Central memory CD8-positive, alpha-beta T cell (primary cell): ENCODE data around the gene ZNF562.

Experiments
- ATAC-seq: fragments of 150-1000 bp; cut with Tn5 transposase; replicated peaks from 2 replicates; pipeline ENCODE4 v1.10.0; 2022; ENCODE audit warnings: mild to moderate bottlenecking, moderate FRiP score, moderate number of reproducible peaks; ENCODE audit not compliant: poor library complexity, severe bottlenecking; ENCODE audit errors: extremely low read depth
- DNase-seq, 2 donors: peaks; one replicate each; pipeline ENCODE4 v3.0.0; 2021; ENCODE audit warnings: low spot score in 2 of 2
- H3K27ac Mint-ChIP-seq: one replicate; pipeline ENCODE4 v1.8.0; 2022; ENCODE audit warnings: low read depth, mild to moderate bottlenecking, moderate library complexity, mixed read lengths
- H3K27me3 Mint-ChIP-seq: one replicate; pipeline ENCODE4 v1.8.0; 2022; ENCODE audit warnings: mixed read lengths
- H3K36me3 Mint-ChIP-seq: one replicate; pipeline ENCODE4 v1.8.0; 2022; ENCODE audit warnings: mild to moderate bottlenecking, moderate library complexity, mixed read lengths; ENCODE audit not compliant: insufficient read depth
- H3K4me1 Mint-ChIP-seq: one replicate; pipeline ENCODE4 v1.8.0; 2022; ENCODE audit warnings: mixed read lengths
- H3K4me3 Mint-ChIP-seq: one replicate; pipeline ENCODE4 v1.8.0; 2022; ENCODE audit warnings: mild to moderate bottlenecking, moderate library complexity, mixed read lengths
- H3K9me3 Mint-ChIP-seq: one replicate; pipeline ENCODE4 v1.8.0; 2022; ENCODE audit warnings: mixed read lengths

Gene ZNF562

GRCh38 chr19:9636018-9636417, 38.9 kb downstream of the ZNF562 start:
- H3K4me3 Mint-ChIP-seq: no peak overlapping the region
- ATAC-seq: no peak
- H3K27ac Mint-ChIP-seq: no peak overlapping the region
- peaks cover 2% of the 10 kb centered on the region for H3K36me3 Mint-ChIP-seq
- no peaks in the 10 kb centered on the region for H3K27me3 Mint-ChIP-seq
- no peak for DNase-seq
- no peaks in the 10 kb centered on the region for H3K4me1 Mint-ChIP-seq
- H3K9me3 Mint-ChIP-seq: peaks cover 3% of the 10 kb centered on the region

DNA sequence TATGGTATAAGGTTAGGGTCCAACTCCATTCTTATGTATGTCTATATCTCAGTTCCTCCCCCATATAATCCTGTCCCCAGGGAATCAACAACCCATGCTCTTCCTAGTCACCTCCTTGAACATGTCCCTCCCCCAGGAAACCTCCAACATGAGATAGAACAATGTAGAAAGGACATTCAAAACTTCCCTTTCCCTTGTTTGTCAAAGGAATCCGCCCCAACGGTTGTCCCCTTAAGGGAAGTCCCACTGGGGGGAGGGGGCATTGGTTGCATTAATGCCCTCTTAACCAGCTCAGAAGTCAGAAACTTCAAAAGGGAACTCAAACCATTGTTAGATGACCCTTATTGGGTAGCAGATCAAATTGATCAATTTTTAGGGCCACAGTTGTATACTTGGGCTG, 47.0 kb downstream of the ZNF562 start:
- H3K36me3 Mint-ChIP-seq: peaks cover 5% of the 10 kb centered on the region
- no peaks in the 10 kb centered on the region for H3K27me3 Mint-ChIP-seq
- no peak overlapping the region for H3K27ac Mint-ChIP-seq
- no peaks in the 10 kb centered on the region for H3K9me3 Mint-ChIP-seq
- no peak overlapping the region for H3K4me3 Mint-ChIP-seq
- ATAC-seq (no peak), DNase-seq (no peak)
- peaks cover 6% of the 10 kb centered on the region for H3K4me1 Mint-ChIP-seq

DNA sequence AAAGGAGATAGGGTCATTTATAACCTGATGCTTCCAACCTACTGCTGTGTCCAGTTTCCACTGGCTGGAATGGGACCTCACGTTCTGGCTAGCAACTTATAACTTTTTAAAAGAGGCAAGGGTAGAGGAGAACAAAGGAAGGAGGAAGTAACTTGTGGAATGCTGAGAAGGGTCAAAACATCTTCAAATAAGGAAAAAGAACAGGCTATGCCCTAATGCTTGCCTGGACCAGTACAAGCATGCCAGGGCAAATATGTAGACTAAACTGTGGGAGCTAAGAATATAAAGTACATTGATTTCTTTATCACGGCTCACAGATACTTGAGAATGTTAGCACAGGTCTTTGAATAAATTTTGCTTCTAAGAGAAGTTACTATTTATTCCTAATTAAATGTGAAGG, 52.4 kb downstream of the ZNF562 start:
- no peaks in the 10 kb centered on the region for H3K9me3 Mint-ChIP-seq
- ATAC-seq: no peak
- H3K36me3 Mint-ChIP-seq: peaks cover 28% of the 10 kb centered on the region
- H3K27me3 Mint-ChIP-seq: no peaks in the 10 kb centered on the region
- no peak overlapping the region for H3K4me3 Mint-ChIP-seq
- DNase-seq: no peak
- peaks cover 33% of the 10 kb centered on the region for H3K4me1 Mint-ChIP-seq
- H3K27ac Mint-ChIP-seq: no peak overlapping the region

GRCh38 chr19:9621156-9622037, 53.5 kb downstream of the ZNF562 start, which contains the start of gene ZNF561:
Gene ZNF561 (minus strand): TSS chr19:9621232. CDS start chr19:9619456, 1,776 bp downstream.
- peak within 1 kb of the TSS; percentile 99 for H3K27ac Mint-ChIP-seq
- DNase-seq (peak; percentile 78 to 88), ATAC-seq (peak; percentile 95)
- peak within 1 kb of the TSS; percentile 98 for H3K4me3 Mint-ChIP-seq
- no peaks in the 10 kb centered on the region for H3K27me3 Mint-ChIP-seq
- no peaks in the 10 kb centered on the region for H3K9me3 Mint-ChIP-seq
- H3K36me3 Mint-ChIP-seq: peaks cover 35% of the 10 kb centered on the region
- H3K4me1 Mint-ChIP-seq: peaks cover 33% of the 10 kb centered on the region

GRCh38 chr19:9620842-9621155, 54.1 kb downstream of the ZNF562 start:
- peaks cover 41% of the 10 kb centered on the region for H3K36me3 Mint-ChIP-seq

DNA sequence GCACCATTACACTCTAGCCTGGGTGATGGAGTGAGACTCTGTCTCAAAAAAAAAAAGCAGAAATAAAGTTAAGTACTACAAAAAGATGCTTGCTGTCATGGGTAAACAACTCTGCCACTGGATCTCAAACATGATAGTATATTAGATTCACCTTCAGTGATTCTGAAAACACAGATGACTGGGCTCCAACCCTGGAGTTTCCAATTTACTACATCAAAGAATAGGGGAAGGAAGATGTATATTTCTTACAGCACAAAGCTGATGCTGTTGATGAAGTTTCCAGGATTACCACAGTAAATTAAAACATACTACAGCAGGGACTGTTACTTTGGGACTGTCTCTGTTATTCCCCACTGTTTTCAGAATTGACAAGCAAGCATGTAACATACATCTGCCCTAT, 59.1 kb downstream of the ZNF562 start:
- Mint-ChIP-seq H3K27ac (no peak overlapping the region), H3K4me3 (no peak overlapping the region), H3K4me1 (peaks cover 15% of the 10 kb centered on the region), H3K36me3 (peaks cover 73% of the 10 kb centered on the region), H3K9me3 (no peaks in the 10 kb centered on the region), H3K27me3 (no peaks in the 10 kb centered on the region)
- no peak for DNase-seq
- no peak for ATAC-seq

More at GRCh38 chr19:9620842-9621155, 54.1 kb downstream of the ZNF562 start:
- peak overlapping the region; percentile 99 for H3K27ac Mint-ChIP-seq
- peaks cover 29% of the 10 kb centered on the region for H3K4me1 Mint-ChIP-seq
- H3K4me3 Mint-ChIP-seq: peak overlapping the region; percentile 98
- no peaks in the 10 kb centered on the region for H3K27me3 Mint-ChIP-seq
- H3K9me3 Mint-ChIP-seq: no peaks in the 10 kb centered on the region
- no peak for DNase-seq
- no peak for ATAC-seq

DNA sequence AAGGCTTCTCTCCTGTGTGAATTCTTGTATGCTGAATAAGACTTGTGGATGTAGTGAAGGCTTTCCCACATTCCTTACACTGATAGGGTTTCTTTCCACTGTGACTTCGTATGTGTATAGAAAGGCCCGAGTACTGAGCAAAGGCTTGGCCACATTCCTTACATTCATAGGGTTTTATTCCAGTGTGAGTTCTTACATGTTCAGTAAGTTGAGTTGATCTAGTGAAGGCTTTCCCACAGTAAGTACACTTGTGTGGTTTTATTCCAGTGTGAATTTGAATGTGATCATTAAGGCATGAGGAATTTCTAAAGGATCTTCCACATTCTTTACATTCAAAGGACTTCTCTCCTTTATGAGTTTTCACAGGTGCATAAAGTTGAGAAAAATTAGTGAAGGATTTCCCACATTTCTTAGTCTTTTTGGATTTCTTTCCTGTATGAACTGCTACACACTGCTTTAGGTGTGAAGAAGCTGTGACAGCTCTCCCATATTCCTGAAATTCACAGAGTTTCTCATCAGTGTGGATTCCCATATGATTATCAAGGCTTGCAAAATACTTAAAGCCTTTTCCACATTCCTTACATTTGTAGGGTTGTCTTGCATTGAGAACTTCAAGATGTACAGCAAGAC, 64.3 kb downstream of the ZNF562 start:
- Mint-ChIP-seq H3K4me3 (no peak overlapping the region), H3K4me1 (no peaks in the 10 kb centered on the region), H3K27ac (no peak overlapping the region), H3K36me3 (peaks cover 55% of the 10 kb centered on the region), H3K27me3 (no peaks in the 10 kb centered on the region), H3K9me3 (peaks cover 5% of the 10 kb centered on the region)
- no peak for DNase-seq
- ATAC-seq: no peak

DNA sequence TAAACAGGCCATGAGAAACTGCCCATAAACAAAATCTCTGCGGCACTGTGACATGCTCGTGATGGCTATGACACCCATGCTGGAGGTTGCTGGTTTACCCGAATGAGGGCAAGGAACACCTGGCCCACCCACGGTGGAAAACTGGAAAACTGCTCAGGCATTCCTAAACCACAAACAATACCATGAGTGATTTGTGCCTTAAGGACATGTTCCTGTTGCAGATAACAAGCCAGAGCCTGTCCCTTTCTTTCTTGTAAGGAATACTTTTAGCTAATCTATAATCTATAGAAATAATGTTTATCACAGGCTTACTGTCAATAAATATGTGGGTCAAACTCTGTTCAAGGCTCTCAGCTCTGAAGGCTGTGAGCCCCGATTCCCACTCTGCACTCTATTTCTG, 66.0 kb downstream of the ZNF562 start:
- Mint-ChIP-seq H3K27me3 (no peaks in the 10 kb centered on the region), H3K36me3 (peaks cover 41% of the 10 kb centered on the region), H3K27ac (no peak overlapping the region), H3K4me1 (no peaks in the 10 kb centered on the region), H3K9me3 (peaks cover 6% of the 10 kb centered on the region), H3K4me3 (no peak overlapping the region)
- no peak for DNase-seq
- no peak for ATAC-seq

- Mint-ChIP-seq H3K36me3 (no peaks in the 10 kb centered on the region), H3K4me1 (no peaks in the 10 kb centered on the region), H3K27ac (no peak overlapping the region), H3K4me3 (no peak overlapping the region), H3K9me3 (peaks cover 11% of the 10 kb centered on the region), H3K27me3 (peaks cover 43% of the 10 kb centered on the region)
- ATAC-seq (no peak), DNase-seq (no peak)
Measured at GRCh38 chr19:9597027-9597426, 77.9 kb downstream of the ZNF562 start.
